Transverse colon (tissue), 4 donors: Measurements from ENCODE around the gene TANGO2.

ENCODE experiments used
- CTCF ChIP-seq, 5 experiments: fragments of 200-600 bp in 3 of 5; fragments of 450-650 bp in 2 of 5; sonication (generic) in 3 of 5; IDR thresholded peaks; 1 replicate in 2 of 5; 2 replicates in 3 of 5; pipeline ENCODE4 v1.5.1; 2016 to 2017; ENCODE audit warnings: antibody characterized with exemption in 5 of 5, inconsistent platforms in 3 of 5, mild to moderate bottlenecking in 2 of 5, moderate library complexity in 1 of 5
- POLR2A ChIP-seq: fragments of 450-650 bp; IDR thresholded peaks from one replicate; pipeline ENCODE4 v1.6.1; 2016; ENCODE audit warnings: antibody characterized with exemption, mild to moderate bottlenecking, moderate library complexity
- POLR2AphosphoS5 ChIP-seq, 3 donors: sonication (generic); formaldehyde crosslinking; IDR thresholded peaks; one replicate each; pipeline ENCODE4 v1.6.1; 2016; ENCODE audit warnings: antibody characterized with exemption in 3 of 3

DNA sequence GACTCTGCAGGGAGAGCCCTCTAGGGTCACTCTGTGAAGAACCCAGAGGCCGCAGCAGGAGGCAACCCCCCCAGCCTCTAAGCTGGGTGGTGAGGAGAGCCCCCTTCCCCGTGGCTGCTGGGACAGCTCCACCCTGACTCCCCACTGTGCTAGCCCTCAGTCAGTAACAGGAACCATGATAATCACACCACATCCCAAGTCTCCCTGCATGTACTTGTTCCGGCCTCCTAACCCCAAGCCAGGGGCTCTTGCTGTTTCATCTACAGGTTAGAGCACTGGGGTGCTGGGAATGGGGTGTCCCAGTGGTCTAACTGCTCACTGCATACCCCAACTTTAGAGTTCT is 31.2 kb upstream of the TANGO2 start:
- no peak for TF ChIP-seq CTCF (IDR thresholded peaks at IDR 0.05)
- no peak for TF ChIP-seq POLR2A
- no peak for TF ChIP-seq POLR2AphosphoS5 (IDR thresholded peaks at IDR 0.05)
